HG03342 (cell line): ENCODE data around the gene DARS2.

Source experiments
- ATAC-seq: cut with Tn5 transposase; IDR thresholded peaks from one replicate; pipeline ENCODE4 v1.9.1; 2021; ENCODE audit warnings: mild to moderate bottlenecking, moderate library complexity; ENCODE audit not compliant: unreplicated experiment

DARS2 gene

GRCh38 chr1:173886746-173887611, 62.5 kb downstream of the DARS2 start:
- ATAC-seq: no peak

GRCh38 chr1:173887627-173888026, 63.2 kb downstream of the DARS2 start:
- ATAC-seq: no peak

GRCh38 chr1:173888749-173889148, 64.3 kb downstream of the DARS2 start:
- no peak for ATAC-seq

- ATAC-seq: no peak
These were observed 65.4 kb downstream of the DARS2 start for GRCh38 chr1:173889885-173890284.

- no peak for ATAC-seq
These were observed 69.1 kb downstream of the DARS2 start for GRCh38 chr1:173893611-173894010.

DNA sequence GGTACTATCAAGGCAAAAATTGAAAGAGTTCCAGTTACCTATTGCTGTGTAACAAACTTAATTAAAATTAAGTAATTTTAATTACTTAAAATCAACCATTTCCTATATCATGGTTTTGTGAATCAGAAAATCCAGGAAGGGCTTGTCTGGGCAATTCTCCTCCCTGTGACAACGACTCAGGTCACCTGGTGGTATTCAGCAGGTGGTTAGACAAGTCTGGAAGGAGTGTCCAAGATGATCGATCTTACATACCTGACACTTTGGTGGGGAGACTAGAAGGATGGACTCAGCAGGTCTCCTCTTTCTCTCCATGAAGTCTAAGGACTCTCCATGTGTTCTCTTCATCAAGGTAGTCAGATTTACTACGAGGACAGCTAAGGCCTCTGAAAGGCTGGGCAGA, 69.7 kb downstream of the DARS2 start:
- no peak for ATAC-seq

DNA sequence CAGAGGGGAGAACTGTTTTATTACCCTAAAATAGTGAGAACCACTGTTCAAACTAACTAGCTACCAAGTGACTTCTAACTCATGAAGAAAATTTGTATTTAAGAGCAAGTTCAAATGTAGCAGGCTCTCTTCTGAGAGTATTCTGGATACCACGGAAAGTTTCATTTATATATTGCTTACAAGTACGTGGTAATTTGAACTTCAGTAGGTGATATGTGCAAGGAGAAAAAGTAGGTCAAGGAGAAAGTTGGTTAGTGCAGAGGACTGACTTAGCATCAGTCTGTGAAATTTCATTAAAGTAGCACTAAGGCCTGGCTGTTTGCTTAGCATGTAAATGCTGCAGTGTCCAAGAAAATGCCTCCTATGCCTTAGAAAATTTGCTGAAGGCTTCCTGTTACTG, 76.0 kb downstream of the DARS2 start:
- no peak for ATAC-seq

- ATAC-seq: no peak
These were observed 76.5 kb downstream of the DARS2 start for GRCh38 chr1:173900992-173901391.

- no peak for ATAC-seq
These were observed 79.5 kb downstream of the DARS2 start for GRCh38 chr1:173903827-173904531.
